HG03442 (cell line): ENCODE measurements around the gene CCDC192.
"Not testable (repeated sequence)": the region's sequence is repeated elsewhere in the genome, so short reads cannot be mapped to it uniquely, and the experiment has no call there.

ENCODE experiments used
- ATAC-seq: cut with Tn5 transposase; IDR thresholded peaks from one replicate; pipeline ENCODE4 v1.9.1; 2021; ENCODE audit warnings: mild to moderate bottlenecking, moderate library complexity; ENCODE audit not compliant: unreplicated experiment

CCDC192 gene, protein sequence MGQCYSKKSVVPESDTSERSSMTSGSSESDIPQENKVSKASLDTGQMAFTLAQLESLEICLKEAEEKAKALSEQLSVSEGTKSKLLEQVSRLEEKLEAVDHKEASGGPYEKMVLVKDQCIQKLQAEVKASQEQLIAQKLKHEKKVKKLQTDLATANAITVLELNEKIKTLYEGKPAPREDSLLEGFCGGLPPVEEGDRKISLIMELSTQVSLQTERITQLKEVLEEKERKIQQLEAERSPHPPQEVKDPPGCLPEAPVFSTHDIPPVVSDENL

DNA sequence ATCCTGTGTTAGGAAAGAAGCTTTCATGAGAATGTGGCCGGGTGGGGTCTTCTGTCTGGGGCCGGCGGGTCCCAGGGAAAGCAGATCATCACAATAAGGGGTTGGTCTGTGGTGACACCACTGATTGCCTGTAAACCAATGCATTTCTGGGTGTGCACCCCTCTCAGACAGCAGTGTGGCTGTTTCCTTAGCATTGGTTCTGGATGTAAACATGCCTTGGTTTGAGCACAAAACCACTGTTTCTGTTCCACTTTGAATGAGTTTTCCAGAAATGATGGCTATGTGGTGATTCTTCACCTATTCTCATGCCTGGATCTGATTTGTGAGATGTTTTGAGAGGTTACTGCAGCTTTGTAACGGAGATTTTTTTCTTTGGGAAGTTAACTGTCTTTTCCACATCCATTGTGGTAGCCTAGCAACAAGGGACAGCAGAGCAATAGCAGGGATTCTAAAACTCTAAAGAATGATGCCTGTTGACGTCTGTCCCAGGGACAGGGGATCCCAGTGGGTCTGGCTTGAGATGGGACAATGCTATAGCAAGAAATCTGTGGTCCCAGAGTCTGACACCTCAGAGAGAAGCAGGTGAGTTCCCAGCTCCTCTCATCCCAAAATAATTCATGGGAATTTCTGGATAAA, at the start of gene CCDC192:
CCDC192 (plus strand) TSS at position 466 of the 636 bp plus-strand sequence; CDS start at position 521, 55 bp downstream.
- ATAC-seq, result no peak

DNA sequence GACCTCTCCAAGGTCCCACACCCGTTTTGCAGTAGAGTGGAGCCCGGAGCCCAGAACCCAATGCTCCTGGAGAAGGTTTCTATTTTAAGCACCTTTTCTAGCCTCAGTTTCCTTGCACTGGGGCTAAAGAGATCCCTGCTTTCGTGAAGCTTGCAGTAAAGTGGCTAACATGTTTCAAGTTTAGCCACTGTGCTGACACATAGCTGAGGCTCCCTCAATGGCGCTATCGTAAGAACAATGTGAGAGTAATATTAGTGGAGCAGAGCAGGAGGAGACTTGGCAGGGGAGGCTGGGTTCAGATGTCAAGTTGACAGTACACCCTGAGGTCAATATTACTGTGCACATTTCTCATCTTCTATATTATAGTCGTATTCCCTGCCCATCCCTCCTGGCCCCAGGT, 46.4 kb upstream of the CCDC192 start:
- ATAC-seq, result no peak

DNA sequence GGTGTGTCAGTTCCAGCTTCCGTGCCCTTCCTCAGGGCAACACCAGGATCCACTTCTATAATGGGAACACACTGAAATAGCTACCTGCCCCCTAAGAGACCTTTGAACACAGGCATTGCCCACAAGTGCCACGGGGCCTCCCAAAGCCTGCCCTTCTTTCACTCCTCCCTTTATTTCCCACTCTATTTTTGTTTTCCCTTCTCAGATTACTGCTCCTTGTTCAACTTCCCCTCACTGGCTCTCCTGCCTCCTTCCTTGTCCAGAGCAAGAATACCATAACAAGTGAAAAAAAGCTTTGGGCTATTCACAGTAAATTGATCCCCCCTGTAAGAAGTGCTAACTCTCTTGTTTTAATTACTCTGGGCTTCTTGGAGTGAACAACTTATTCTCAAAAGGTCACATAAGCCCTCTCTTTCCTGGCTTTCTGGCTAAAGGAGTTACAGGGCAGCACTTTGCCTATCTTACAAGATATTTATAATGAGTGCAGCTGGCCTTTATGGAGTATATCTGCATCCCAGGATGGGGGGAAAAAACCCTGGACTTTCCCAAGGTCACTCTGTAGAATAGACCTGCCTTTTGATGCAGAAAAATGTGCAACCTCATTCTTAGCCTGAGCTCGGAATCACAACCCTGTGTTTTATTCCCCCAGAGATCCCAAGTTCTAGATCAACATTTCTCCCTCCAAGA, 43.0 kb upstream of the CCDC192 start:
- no peak for ATAC-seq

DNA sequence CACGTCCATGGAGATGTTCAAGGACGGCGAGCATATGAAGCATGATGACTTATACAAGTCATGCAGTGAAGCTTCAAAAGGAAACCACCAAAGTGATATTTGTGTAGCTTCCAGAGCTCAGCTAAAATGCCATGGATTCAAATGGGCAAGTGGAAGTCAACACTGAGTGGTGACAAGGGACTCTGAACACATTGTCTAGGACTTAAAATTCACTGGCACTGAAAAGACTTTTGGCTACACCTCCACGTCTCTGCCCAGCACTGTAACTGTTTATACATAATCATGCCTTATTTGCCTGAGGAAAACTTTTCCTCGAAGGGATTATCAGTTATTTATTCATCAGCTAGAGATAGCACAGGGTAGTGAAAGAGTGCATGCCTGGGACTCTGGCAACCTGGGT, 39.1 kb upstream of the CCDC192 start:
- no peak for ATAC-seq

DNA sequence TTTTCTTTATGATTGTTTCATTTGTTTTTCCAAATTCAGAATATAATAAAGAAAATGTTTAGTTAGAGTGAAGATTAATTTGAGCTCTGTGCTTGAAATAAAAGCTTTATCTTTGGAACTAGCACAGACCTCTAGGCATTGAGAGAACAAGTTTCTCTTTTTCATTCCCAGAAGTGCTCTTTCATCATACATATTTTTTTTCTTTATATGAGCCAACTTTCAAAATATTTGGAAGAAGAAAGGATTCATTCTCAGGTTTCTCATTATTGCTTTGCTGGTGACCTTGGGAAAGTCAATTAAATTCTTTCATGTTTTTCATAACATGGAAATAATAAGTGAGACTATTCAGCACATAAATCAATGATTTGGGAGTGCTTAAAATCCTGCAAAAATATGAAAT, 37.5 kb upstream of the CCDC192 start:
- no peak for ATAC-seq

DNA sequence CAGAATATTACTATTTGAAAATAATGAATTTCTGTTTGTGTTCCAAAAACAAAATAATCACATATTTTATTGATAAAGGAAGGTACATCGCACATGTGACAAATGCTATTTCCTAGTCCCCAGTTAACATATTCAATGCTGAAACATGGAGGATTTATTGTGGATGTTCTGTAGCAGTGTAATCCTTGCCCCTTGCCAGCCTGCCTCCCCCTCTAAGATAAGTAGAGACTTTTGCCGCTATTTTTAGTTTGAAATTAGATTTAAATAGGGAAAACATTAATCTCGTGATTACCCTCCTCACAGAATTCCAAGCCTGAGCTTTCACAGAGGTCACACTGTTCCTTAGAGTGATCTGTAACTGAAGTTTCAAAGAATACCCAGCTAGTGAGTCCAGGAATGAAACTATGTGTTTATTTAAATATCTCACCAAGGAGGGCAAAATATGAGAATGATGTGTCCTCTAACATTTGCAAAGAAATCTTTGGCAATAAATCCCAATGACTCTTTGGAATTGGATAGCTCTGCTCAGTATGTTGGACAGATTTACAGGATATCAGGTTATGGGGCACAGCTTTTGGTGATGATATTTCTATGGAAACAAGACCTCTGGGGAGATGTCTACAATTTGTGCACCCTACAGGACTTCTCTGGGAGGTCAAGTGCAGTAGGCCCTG, 37.0 kb upstream of the CCDC192 start:
- no peak for ATAC-seq

DNA sequence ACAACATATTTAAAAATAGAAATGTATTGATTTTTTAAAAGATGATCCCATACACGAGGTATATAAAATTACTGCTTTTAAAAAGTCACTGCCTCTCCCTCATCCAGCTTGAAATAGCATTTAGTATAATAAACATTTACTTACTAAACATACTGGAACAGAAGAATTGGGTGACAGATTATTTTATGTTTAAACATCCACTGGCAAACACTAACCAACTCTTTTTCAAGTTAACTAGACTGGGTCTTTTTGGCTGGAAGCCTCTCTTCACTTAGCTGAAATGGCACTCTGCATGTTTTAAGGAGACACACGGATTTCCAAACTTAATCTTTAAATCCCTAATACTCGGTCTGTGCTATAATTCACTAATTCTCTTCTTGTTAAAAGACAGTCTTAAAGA, 35.3 kb upstream of the CCDC192 start:
- no peak for ATAC-seq

DNA sequence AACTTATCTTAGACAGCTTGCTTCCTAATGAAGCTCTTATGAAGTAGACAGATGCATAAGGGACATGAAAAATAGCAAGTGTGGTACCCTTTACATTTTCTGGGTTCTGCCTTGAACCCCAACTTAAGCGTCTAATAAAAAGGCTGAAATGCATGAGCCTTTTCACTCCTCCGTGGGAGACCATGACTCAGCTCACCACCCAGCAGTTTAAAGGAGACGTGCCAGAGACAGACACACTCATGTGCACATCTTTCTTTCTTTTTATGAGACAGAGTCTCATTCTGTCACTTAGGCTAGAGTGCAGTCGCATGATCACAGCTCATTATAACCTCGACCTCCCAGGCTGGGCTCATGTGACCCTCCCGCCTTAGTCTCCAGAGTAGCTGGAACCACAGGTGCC, 32.0 kb upstream of the CCDC192 start:
- ATAC-seq, result no peak

DNA sequence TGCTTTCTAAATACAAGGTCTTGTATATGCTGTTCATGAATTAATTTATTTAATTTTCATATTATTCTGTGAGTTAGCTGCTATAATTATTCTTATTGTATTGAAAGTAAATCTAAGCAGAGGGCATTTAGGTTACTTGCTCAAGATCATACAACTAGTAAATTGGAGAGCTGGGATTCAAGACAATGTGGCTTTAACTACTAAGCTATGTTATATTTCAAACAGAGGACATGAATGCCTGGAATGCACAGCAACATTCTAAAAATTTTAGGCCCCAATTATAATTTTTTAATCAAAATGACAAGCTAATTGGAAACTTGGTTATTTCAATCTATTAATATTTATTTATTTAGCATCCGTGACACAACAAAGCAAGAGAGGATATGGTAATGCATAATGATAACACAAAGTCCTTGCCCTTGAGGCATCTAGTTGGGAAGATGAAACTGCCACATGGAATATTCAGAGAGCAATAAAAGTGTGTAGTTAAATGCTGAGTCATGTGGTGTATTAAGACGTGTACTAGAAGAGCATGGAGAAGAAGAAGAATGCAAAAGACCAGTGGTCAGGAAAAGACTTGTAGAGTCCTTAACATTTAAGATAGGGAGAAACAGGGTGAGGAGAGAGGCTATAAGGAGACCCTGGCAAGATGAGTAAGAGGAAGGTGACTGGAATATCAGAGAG, 29.9 kb upstream of the CCDC192 start:
- ATAC-seq, result no peak

DNA sequence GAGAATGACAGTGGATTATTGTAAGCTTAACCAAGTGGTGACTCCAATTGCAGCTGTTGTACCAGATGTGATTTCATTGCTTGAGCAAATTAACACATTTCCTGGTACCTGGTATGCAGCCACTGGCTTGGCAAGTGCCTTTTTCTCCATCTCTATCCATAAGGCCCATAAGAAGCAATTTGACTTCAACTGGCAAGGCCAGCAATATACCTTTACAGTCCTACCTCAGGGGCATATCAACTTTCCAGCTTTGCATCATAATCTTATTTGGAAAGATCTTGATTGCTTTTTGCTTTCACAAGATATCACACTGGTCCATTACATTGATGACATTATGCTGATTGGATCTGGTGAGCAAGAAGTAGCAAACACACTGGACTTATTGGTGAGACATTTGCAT, 26.2 kb upstream of the CCDC192 start:
- ATAC-seq, result not testable (repeated sequence)

DNA sequence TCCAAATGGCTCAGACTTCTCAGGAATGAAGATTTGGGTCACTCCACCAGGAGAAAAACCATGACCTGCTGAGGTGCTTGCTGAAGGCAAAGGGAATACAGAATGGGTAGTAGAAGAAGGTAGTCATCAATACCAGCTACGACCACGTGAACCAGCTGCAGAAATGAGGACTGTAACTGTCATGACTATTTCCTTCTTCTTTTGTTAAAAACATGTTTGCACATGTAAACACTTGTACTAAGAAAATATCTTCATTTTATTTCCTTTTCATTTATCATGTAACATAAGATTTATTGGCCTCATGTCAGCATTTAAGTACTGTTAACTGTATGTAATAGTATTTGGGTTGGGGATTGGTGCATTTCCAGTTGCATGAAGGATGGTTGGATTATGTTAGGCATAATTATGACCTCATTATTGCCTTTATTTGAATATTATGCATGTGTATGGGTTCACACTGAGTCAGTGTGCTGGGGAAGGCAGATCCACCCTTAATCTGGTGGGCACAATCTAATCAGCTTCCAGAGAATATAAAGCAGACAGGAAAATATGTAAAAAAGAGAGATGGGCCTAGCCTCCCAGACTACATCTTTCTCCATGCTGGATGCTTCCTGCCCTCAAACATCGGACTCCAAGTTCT, 23.4 kb upstream of the CCDC192 start:
- ATAC-seq, result not testable (repeated sequence)

DNA sequence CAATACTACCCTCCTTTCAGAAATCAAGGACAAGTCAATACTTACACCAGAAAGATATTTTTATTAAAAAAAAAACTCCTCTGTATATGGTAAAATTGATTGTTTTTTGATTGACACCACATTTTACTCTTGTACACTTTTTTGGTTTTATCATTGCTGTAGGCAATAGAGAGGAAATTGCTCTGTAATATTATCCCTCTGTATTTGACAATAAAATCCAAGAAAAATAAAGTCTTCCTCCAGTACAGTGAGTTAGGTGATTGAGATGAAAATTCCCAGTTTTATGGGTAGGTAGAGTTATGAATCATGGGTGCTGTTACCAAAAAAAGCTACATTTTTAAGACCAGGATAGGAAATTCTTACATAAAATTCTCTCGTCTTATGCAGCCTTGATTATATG, 22.6 kb upstream of the CCDC192 start:
- ATAC-seq, result no peak

DNA sequence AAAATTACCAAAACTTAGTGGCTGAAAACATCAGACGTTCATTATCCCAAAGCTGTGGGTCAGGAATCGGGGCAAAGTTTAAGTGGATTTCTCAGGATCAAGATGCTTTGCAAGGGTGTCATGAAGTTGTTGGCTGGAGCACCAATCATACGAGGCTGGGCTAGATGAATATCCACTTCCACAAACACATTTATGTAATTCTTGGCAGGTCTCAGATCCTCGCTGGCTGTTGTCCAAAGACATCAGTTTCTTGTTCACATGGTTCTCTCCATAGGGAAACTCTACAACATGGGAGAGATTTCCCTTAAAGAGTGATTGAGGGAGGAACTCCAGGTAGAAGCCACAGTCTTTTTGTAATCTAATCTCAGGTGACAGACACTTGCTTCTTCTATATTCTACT, 20.2 kb upstream of the CCDC192 start:
- ATAC-seq, result no peak

DNA sequence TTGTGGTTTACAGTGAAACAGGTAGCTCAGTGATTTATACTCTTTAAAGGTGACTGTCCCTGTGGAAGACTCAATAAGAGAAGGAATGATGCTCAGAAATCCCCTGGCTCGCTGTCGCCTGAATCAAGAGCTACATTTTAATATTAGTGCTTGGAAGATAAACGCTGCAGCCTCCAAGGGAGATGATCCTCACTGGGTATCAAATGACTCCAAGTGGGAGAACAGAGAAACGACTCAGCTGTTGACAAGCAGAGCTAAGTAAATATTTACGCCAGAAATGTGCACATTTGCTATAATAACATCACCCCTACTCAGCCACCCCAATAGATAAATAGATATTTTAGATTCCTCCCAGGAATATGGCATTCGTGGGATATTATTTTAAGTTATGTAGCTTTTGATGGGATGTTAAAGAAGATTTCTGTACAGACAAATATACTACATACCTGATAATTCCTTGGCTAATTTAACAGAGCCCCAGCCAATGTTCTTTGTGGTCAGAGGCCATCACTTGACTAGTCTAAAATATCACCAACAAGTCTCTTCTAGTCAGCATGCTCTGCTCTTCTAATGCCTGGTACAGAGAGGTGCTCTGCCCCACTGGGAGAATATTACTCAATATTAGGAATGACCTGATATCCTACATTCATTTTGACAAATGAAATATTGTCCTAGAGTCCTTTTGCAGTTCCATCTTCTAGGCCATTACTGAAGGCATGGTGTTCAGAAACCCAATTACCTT, 18.3 kb upstream of the CCDC192 start:
- ATAC-seq, result no peak

DNA sequence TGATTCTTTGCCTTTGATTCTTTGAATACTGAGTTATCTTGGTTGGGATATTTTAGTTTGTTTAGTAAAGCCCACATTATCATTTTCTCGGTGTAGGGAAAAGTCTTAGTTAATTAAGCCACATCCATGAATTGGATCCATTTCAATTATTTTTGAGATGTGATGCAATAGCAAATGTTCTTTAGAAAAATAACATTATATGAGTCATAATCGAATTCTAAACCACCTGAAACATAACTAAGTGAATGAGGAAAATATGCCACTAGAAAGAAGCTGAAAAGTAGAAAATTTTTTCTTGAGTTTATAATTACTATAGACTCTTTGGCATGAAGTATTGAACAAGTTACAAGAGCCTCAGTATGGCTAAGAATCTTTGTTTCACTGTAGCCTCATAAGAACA, 17.5 kb upstream of the CCDC192 start:
- no peak for ATAC-seq

DNA sequence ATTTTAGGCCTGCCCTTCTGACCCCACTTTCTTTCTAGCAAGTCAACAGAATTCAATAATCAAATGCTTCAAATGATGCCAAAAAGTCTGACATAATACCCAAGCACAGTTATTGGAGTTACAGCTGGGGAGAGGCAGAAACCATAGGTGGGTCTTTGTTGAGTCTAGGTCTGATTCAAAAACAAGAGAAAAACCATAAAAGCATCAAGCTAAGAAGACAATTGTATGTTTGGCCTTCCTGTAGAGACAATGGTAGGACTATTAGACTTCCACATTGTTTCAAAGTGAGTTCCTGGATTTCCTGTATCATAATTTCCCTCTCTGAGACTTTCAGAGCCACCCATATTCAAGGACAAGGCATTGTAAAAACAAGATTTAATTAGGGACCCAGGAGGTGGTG, 16.8 kb upstream of the CCDC192 start:
- ATAC-seq, result no peak

DNA sequence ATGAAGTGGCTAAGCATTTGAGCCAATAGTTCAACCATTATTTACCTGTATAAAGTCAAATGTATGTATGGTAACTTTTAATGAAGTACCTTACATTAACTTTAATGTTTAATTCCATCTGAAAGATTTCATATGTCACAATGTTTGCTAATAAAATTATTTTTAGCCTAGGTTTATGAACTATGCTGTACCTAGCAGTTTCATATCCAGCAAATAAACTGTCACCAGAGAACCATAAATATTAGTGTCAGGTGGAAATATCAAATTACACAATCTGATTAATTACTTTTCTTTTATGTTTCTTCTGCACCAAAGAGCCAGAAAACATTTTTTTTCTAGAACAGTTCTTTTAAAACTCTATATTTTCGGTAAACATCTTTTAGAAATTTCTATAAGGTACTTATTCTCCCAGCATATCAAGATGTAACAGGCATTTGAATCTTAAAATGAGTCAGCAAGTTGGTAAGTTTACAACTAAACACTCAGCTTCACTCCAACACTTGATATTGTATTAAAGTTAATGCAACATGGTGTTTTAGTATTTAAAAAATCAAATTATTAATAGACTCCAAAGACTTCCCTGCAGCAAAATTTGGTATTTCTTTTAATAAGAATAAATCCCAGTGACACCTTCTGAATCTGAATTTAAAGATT, 8.5 kb upstream of the CCDC192 start:
- ATAC-seq, result no peak

DNA sequence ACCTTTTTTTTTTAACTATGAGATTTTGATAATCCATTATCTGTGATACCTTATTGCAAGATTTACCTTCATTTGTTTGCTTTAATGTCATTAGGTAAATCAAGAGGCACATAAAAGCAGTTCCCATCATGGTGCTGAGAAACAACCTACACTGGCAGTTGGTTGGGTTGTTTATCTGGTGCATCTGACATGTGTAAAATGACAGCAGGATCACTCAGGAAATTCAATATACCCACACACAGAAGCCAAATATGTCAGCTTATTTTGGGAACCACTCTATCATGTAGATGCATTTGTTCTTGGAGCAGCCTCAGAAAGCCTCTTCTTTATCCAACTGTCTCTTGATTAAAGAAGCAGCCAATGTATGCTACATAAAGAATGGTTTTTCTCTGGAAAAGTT, 7.8 kb upstream of the CCDC192 start:
- ATAC-seq, result no peak

DNA sequence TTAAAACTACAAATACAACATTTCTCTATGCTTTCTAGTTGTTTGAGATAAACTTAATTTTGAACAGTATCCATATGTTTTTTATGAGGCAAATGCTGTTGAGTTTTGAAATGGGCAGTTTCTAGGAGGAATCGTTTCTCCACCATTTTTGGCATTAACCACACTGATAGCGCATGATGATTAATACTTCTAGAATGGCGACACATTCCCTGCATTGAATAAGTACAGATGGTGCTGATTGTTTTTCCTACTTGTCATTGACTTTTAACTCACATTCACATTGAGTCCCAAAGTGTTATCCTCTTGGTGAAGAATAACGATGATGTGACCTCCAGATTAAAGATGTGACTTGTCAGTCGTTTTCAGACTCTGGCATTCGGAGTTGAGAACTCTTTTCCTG, 6.5 kb upstream of the CCDC192 start:
- ATAC-seq, result no peak
